CD4-positive, alpha-beta T cell treated with Interferon gamma for 1 hour (primary cell): ENCODE data around the gene ANKRD23.
"Not testable (repeated sequence)": the region's sequence is repeated elsewhere in the genome, so short reads cannot be mapped to it uniquely, and the experiment has no call there.

ENCODE experiments used
- DNase-seq: peaks from one replicate; pipeline ENCODE4 v3.0.0-alpha.2; 2020

ANKRD23 gene

GRCh38 chr2:96813656-96814055 lies 30.2 kb downstream of the ANKRD23 start:
- no peak for DNase-seq

GRCh38 chr2:96811917-96812316 lies 31.9 kb downstream of the ANKRD23 start:
- DNase-seq: no peak

- DNase-seq: no peak
Observed at GRCh38 chr2:96810783-96811192, 33.0 kb downstream of the ANKRD23 start.

- DNase-seq: no peak
Observed at GRCh38 chr2:96809951-96810782, 33.7 kb downstream of the ANKRD23 start.

- no peak for DNase-seq
Observed at GRCh38 chr2:96809216-96809882, 34.5 kb downstream of the ANKRD23 start.

- no peak for DNase-seq
Observed at GRCh38 chr2:96808176-96808837, 35.5 kb downstream of the ANKRD23 start.

GRCh38 chr2:96807127-96807471 lies 36.7 kb downstream of the ANKRD23 start:
- no peak for DNase-seq

GRCh38 chr2:96806468-96807126 lies 37.2 kb downstream of the ANKRD23 start:
- peak; percentile 23 for DNase-seq

GRCh38 chr2:96805946-96806345 lies 37.9 kb downstream of the ANKRD23 start:
- DNase-seq: not testable (repeated sequence)

- DNase-seq: no peak
Observed at GRCh38 chr2:96804986-96805385, 38.8 kb downstream of the ANKRD23 start.

- DNase-seq: no peak
Observed at GRCh38 chr2:96802721-96803120, 41.1 kb downstream of the ANKRD23 start.

- no peak for DNase-seq
Observed at GRCh38 chr2:96801786-96802595, 41.8 kb downstream of the ANKRD23 start.

GRCh38 chr2:96801005-96801785 lies 42.6 kb downstream of the ANKRD23 start:
- DNase-seq: peak; percentile 67

- DNase-seq: no peak
Observed at GRCh38 chr2:96800061-96801004, 43.5 kb downstream of the ANKRD23 start.

- no peak for DNase-seq
Observed at GRCh38 chr2:96799623-96799935, 44.2 kb downstream of the ANKRD23 start.

- DNase-seq: no peak
Observed at GRCh38 chr2:96798733-96799622, 44.8 kb downstream of the ANKRD23 start.

GRCh38 chr2:96797066-96797625 lies 46.7 kb downstream of the ANKRD23 start:
- no peak for DNase-seq

- not testable (repeated sequence) for DNase-seq
Observed at GRCh38 chr2:96796497-96796896, 47.3 kb downstream of the ANKRD23 start.

- no peak for DNase-seq
Observed at GRCh38 chr2:96795076-96795475, 48.7 kb downstream of the ANKRD23 start.
